Right kidney (tissue), 1 donor: ENCODE results near the gene ADAMTS5.

Experiments
- DNase-seq: peaks from one replicate; pipeline ENCODE4 v3.0.0-alpha.2; 2016

ADAMTS5 gene

GRCh38 chr21:26888931-26889330 is 78.0 kb downstream of the ADAMTS5 start:
- no peak for DNase-seq

- DNase-seq = no peak
These were observed 78.6 kb downstream of the ADAMTS5 start for GRCh38 chr21:26888256-26888655.

- no peak for DNase-seq
These were observed 79.6 kb downstream of the ADAMTS5 start for GRCh38 chr21:26887251-26887650.

- no peak for DNase-seq
These were observed 82.5 kb downstream of the ADAMTS5 start for GRCh38 chr21:26884436-26884835.

GRCh38 chr21:26883768-26884167 is 83.1 kb downstream of the ADAMTS5 start:
- no peak for DNase-seq

- no peak for DNase-seq
These were observed 85.2 kb downstream of the ADAMTS5 start for GRCh38 chr21:26881504-26882228.

GRCh38 chr21:26877018-26877417 is 89.9 kb downstream of the ADAMTS5 start:
- DNase-seq = no peak

- DNase-seq = no peak
These were observed 92.5 kb downstream of the ADAMTS5 start for GRCh38 chr21:26874347-26874746.
